LNCAP (cell line): ENCODE measurements around the gene YIPF1.
A peak's percentile ranks its signal among the peaks of the same experiment; 100 is the strongest.

ENCODE experiments used
- TF ChIP-seq, protein P1 (sequence below): fragments of 450-650 bp; IDR thresholded peaks from 2 replicates; pipeline ENCODE4 v1.5.1; 2017; ENCODE audit warnings: mild to moderate bottlenecking

Gene YIPF1

DNA sequence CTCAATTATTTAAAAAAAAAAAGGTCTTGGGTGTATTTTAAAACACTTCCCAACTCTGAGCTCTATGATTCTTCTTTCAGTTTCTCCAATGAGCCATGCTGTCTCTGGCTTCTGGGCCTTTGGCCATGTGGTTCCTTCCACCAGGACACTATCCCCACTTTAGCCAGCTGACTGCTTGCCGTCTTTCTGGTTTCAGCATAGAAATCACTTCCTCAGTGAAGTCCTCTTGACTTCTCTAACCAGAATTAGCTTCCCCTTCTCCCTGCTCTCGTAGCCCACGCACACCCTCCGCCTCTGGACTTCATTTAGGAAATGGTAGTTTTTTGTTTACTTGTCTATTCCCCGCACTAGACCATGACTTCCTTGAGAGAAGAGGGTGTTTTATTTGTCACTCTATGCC lies 3.3 kb upstream of the YIPF1 start:
- TF ChIP-seq, protein P1, sequence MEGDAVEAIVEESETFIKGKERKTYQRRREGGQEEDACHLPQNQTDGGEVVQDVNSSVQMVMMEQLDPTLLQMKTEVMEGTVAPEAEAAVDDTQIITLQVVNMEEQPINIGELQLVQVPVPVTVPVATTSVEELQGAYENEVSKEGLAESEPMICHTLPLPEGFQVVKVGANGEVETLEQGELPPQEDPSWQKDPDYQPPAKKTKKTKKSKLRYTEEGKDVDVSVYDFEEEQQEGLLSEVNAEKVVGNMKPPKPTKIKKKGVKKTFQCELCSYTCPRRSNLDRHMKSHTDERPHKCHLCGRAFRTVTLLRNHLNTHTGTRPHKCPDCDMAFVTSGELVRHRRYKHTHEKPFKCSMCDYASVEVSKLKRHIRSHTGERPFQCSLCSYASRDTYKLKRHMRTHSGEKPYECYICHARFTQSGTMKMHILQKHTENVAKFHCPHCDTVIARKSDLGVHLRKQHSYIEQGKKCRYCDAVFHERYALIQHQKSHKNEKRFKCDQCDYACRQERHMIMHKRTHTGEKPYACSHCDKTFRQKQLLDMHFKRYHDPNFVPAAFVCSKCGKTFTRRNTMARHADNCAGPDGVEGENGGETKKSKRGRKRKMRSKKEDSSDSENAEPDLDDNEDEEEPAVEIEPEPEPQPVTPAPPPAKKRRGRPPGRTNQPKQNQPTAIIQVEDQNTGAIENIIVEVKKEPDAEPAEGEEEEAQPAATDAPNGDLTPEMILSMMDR, result no peak

GRCh38 chr1:53891678-53892077 lies 2.1 kb upstream of the YIPF1 start:
- TF ChIP-seq, protein P1, result no peak

DNA sequence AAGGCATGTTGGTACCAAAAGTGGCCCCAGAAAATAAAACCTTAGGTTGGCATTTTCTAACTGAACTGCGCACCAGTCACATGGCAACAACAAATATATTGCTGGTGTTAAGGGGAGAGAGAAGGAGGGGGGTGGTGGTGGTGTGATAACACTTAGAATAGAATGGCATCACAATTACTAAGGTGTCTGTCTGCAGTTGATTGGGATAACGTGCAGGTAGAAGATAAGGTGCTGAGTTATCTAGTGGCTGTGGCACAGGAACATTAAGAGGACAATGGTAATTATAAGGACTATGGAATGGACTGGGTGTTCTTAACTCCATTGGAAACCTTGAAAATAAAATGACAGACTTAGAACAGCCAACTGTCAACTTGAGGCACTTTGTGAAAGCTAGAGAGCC lies 1.4 kb upstream of the YIPF1 start:
- TF ChIP-seq, protein P1, result no peak

DNA sequence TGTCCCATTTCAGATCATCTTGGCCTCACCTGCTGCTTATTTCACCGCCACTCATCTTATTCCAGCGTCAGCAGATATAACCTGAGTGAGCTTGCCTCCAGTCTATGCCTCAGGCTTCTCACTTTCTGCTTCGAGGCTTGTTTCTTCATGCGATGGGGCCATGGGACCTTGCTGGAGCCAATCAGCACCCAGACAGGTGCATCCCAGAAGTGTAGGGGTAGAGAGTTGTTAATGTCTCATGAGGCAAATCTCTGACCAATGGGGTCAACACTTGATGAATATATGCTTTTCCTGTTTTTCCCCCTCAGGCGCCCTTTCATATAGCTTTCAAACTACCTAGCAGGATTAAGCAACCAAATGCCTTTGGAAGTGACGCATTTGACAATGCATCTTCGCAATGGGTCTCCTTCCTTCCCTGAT lies 935 bp upstream of the YIPF1 start:
- TF ChIP-seq, protein P1, result no peak

DNA sequence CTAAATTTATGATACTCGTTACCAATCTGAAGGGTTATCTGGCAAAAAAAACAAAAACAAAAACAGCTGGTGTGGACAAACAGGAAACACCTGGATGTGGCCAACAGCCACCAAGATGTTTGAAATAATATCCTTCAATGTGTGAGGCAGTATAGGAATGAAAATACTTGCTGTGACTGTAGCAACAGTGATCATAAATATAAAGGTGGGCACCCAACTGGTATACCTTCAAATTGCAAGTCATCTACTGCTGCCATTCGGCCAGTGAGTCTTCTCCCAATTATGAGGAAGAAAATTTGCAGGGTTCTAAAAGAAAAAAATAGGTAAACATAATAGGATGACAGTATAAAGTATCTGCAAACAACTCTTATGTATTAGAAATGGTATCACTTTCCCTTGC lies 916 bp downstream of the YIPF1 start:
- TF ChIP-seq, protein P1, result no peak

GRCh38 chr1:53878492-53879105 lies 11.0 kb downstream of the YIPF1 start:
- TF ChIP-seq, protein P1, result peak; percentile 77

GRCh38 chr1:53871773-53872484 lies 17.7 kb downstream of the YIPF1 start:
- TF ChIP-seq, protein P1, result no peak
